HPDE6-E6E7 (cell line): ENCODE measurements around the gene COL18A1.
A peak's percentile ranks its signal among the peaks of the same experiment; 100 is the strongest.

ENCODE experiments used
- DNase-seq: peaks from one replicate; pipeline ENCODE4 v3.0.0; 2011; ENCODE audit warnings: missing footprints; ENCODE audit errors: extremely low spot score

Gene COL18A1

GRCh38 chr21:45546636-45547544 lies 141.9 kb downstream of the COL18A1 start:
- no peak for DNase-seq

GRCh38 chr21:45547545-45547900 lies 142.6 kb downstream of the COL18A1 start:
- DNase-seq: no peak

GRCh38 chr21:45548711-45549491 lies 143.9 kb downstream of the COL18A1 start:
- no peak for DNase-seq

GRCh38 chr21:45549626-45550463 lies 144.9 kb downstream of the COL18A1 start:
- DNase-seq: no peak

GRCh38 chr21:45550522-45551210 lies 145.7 kb downstream of the COL18A1 start:
- no peak for DNase-seq

- peak; percentile 66 for DNase-seq
Measured at GRCh38 chr21:45551316-45551715, 146.4 kb downstream of the COL18A1 start.

- DNase-seq: no peak
Measured at GRCh38 chr21:45551783-45552695, 147.1 kb downstream of the COL18A1 start.

- no peak for DNase-seq
Measured at GRCh38 chr21:45552696-45553391, 147.9 kb downstream of the COL18A1 start.

- DNase-seq: peak; percentile 69
Measured at GRCh38 chr21:45554477-45555175, 149.7 kb downstream of the COL18A1 start.

- no peak for DNase-seq
Measured at GRCh38 chr21:45555251-45555556, 150.2 kb downstream of the COL18A1 start.

- DNase-seq: peak; percentile 85
Measured at GRCh38 chr21:45555557-45556301, 150.8 kb downstream of the COL18A1 start.

- no peak for DNase-seq
Measured at GRCh38 chr21:45556302-45556644, 151.3 kb downstream of the COL18A1 start.

- DNase-seq: no peak
Measured at GRCh38 chr21:45556645-45557615, 152.0 kb downstream of the COL18A1 start.

GRCh38 chr21:45557616-45558043 lies 152.7 kb downstream of the COL18A1 start:
- DNase-seq: no peak

- no peak for DNase-seq
Measured at GRCh38 chr21:45558044-45558721, 153.2 kb downstream of the COL18A1 start.

GRCh38 chr21:45559216-45560105 lies 154.5 kb downstream of the COL18A1 start:
- DNase-seq: no peak
